DMS79 (cell line): ENCODE data around the gene DAND5.
"Not testable (repeated sequence)": the region's sequence is repeated elsewhere in the genome, so short reads cannot be mapped to it uniquely, and the experiment has no call there.

ENCODE experiments used
- DNase-seq: peaks from one replicate; lab custom pipeline; 2025; lab: John Stamatoyannopoulos, UW

Gene DAND5

DNA sequence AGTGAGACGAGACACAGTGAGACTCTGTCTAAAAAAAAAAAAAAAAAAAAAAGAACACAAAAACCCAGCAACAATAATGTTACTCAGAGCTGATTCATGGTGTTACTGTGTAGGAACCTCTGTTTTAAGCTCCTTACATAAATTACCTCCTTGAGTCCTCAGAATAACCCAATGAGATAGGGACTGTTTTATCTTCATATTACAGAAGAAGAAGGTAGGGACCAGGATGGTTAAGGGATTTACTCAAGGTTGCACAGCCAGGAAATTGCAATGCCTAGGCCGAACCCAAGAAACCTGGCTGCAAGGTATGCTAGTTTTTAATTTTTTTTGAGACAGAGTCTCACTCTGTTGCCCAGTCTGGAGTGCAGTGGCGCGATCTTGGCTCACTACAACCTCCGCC is 1.5 kb upstream of the DAND5 start:
- DNase-seq = no peak

DNA sequence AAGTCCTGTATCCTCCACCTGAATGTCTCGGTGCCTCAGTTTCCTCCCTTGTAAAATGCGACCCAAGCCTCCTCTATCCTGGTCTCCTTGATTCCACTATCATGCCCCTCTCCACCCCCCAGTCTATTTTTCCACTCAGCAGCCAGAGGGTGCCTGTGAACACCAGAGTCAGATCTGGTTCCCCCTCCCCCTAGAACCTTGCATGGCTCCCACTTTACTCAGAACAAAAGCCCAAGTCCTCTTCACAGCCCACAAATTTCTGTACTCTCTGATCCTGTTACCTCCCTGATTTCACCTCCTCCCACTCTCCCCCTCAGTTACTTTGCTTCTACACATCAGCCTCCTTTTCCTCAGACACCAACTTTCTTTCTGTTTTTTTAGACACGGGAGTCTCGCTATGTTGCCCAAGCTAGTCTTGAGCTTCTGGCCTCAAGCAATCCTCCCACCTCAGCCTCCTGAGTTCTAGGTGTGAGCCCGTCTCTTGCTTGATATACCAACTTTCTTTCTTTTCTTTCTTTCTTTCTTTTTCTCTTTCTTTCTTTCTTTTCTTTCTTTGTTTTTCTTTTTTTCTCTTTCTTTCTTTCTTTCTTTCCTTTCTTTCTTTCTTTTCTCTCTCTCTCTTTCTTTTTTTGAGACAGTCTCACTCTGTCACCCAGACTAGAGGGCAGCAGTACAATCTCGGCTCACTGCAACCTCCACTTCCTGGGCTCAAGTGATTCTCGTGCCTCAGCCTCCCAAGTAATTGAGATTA is 869 bp downstream of the DAND5 start:
- no peak for DNase-seq

DNA sequence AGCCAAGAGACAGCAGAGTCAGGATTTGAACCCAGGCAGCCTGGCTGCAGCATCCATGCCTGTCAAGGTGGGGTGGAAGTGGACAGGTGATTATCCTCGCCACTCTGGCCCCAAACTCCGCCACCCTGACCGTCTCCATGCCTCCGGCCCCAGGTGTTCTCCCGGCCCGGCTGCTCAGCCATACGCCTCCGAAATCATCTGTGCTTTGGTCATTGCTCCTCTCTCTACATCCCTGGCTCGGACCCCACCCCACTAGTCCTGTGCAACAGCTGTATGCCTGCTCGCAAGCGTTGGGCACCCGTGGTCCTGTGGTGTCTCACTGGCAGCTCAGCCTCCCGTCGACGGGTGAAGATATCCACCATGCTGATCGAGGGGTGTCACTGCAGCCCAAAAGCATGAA is 3.9 kb downstream of the DAND5 start:
- no peak for DNase-seq

DNA sequence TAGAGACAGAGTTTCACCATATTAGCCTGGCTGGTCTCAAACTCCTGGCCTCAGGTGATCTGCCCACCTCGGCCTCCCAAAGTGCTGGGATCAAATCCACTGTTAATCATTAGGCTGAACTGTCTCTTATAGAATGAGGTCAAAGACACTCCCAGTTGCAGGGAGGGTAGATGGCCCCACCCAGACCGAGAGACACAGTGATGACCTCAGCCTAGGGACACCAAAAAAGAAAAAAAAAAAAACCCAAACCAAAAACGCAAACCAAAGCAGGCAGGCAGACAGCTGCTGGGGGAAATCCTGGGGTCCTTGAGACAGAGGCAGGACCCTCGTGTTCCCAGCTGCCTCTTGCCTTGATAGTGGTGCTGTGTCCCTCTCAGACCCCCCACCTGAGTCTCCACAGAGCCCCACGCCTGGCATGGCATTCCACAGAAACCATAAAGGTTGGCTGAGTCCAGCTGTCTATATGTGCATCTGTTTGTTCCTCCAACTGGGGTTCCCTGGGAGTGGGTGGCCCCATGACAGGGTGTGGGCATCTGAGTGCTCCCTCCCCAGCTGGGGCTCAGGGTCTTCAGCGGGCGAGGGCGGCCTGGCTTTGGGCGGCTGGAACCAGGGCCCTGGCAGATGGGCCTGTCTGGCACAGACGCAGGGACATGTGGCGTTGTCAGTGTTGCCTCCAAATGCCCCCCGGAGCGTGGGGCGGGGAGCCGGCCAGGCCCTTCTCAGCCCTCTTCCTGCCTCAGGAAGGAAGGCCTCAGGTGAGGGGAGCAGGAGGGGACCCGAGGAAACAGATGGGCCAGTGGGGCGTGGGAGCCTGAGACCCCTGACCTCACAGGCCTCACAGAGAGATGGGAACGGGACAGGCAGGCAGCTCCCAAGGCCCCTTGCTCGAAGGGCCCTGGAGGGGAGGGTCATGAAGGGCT is 5.2 kb downstream of the DAND5 start:
- no peak for DNase-seq

DNA sequence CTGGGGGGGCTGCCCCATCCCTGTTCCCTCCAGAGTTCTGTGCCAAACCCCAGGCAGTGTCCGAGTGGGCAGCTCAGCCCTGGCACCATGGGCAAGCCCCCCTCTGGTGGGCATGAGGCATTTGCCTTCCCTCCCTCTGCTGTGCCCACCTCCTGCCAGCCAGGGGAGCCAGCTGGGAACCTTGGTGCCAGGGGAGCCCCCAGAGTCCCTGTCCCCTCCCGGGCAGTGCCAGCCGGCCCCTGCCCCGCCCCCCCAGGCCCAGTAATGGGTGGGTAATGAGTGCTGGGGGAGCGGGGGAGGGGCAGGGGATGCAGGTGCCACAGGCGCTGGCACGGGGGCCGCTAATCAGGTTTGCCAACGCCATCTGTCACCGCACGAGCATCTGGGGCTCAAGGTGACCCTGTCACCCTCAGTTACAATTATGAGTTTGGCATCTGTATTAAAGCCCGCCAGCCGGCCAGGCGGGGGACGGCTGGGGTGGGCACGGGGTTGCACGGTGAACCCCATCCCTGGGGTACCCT is 5.9 kb downstream of the DAND5 start:
- no peak for DNase-seq

DNA sequence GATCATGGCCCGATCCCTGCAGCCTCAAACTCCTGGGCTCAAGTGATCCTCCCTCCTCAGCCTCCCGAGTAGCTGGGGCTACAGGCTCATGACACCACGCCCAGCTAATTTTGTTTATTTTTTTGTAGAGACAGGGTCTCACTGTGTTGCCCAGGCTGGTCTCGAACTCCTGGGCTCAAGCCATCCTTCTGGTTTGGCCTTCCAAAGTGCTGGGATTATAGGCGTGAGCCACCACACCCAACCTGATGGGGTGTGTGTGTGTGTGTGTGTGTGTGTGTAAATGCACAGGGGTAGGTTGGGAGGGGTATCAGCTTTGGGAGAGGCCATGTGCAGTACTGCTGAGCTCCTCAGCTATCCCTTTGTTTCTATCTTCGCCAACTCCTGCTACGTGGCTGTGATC is 6.7 kb downstream of the DAND5 start:
- not testable (repeated sequence) for DNase-seq

DNA sequence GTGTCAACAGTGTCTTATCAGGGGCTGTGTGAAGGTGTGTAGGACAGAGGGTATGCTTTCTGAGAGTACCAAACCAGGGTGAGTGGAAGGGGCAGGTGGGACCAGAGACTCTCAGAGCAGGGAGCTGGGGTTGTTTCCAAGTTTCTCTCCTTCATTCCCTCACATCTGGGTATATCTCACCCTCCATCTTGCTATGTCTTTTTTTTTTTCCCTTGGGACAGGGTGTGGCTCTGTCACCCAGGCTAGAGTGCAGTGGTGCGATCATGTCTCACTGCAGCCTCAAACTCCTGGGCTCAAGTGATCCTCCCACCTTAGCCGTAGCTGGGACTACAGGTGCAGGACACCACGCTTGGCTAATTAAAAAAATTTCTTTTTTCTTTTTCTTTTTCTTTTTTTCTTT is 10.6 kb downstream of the DAND5 start:
- DNase-seq = no peak

DNA sequence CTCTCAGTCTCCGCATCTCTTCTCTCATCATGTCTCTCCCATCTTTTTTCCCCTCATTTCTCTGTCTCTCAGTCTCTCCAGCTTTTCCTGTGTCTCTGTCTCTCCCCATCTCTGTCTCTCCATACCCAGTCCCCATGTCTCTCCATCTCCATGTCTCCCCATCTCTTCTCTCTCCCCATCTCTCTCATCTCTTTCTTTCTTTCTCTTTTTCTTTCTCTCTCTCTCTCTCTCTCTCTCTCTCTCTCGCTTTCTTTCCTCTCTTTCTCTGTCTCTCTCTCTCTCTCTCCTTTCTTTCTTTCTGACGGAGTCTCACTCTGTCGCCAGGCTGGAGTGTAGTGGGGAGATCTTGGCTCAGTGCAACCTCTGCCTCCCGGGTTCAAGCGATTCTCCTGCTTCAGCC is 13.3 kb downstream of the DAND5 start:
- DNase-seq = no peak

DNA sequence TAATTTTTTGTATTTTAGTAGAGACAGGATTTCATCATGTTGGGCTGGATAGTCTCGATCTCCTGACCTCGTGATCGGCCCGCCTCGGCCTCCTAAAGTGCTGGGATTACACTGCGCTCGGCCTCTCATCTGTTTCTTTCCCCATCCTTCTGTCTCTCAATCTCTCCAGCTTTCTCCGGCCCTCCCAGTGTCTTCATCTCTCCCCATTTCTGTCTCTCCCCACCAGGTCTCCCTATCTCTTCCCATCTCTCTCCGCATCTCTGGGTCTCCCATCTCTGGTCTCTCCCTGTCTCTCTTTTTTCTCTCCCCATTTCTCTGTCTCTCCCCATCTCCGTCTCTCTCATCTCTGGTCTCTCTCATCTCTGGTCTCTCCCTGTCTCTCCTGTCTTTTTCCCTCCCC is 13.7 kb downstream of the DAND5 start:
- no peak for DNase-seq

DNA sequence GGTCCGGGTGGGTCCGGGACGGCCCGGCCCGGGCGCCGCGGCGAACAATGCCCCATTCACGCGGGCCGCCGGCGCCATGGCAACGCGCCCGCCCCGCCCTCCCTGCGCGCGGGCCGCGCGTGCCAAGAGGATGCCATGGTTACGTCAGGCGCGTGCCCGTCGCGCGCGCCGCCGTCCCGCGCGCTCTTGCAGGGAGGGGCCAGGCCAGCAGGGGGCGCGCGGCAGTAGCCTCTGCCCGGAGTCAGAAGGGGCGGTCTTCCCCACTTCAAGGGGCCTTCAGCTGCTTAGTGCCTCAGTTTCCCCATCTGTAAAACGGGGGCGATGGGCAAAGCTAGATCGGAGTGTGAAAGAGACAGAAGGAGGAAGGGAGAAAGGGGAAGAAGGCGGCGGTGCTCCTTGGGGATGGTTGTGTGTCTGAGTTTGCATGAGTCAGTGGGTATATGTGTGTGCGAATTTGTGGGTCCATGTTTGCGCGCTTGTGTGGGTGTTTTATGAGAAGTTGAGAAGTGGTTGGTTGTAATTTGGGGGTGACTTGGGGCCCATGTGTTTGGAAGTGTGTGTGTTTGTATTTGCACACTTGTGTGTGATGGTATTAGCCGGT is 14.3 kb downstream of the DAND5 start:
- DNase-seq = peak; percentile 44

DNA sequence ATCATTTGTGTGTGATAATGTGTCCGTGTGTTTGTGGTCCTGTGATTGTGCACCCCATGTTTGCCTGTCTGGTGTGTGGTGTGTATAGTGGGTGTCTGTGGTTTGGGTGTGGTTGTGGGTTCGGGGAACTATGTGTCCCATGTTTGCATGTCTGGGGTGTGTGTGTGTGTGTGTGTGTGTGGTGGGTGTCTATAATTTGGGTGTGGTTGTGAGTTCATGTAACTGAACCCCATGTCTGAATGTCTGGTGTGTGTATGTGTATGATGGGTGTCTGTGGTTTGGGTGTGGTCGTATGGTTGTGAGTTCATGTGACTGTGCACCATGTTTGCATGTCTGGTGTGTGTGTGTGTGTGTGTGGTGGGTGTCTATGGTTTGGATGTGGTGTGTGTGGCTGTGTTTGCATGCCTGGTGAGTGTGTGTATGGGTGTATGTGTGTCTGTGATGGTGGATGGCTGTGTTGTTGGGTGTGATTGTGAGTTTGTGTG is 14.8 kb downstream of the DAND5 start:
- no peak for DNase-seq

DNA sequence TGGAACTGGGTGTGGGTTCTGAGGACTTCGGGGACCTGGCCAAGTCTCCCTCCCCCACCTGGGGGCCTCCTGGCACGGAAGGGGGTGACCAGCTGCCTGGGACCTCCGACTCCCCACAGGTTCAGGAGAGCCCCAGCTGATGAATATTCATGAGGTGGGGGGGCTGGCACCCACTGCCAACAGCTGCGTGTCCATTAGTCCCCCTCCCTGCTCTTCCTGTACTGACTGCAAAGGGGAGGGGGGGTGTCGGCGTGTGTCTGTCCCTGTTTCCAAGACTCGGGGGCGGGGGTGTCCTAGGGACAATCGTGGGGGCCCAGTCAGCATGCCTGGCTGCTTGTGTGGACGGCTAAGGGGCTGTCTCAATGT is 15.3 kb downstream of the DAND5 start:
- DNase-seq = no peak

DNA sequence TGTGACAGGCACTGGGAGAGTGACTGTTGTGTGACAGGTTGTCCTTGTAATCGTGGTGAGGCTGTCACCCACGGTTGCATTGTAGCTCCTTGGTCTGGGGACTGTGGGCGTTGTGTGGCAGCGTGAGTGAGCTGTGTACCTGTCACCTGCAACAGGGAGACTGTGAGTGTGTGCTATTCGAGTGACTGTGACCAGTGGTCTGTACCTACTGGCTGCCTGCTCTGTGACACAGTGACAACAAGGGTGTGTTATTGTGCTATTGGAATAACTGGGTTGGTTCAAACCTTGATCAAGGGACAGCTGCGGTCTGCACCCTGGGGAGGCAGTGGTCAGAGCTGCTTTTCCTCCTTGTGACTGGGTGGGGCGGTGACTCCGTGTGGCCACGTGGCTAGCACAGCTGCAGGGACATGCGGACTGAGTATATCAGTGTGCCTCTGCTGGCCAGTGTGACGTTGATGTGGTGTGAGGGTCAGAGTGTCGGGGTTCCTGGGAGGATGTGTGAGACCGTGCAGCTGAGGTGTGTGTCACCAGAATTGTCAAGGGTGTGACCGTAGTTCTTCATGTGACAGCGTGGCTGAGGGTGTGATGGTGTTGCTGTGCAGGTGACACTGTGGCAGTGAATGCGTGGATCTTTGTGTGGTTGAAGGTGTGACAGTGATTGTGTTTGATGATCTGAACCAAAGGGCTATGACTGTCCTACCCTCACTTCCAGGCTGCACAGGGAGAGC is 15.8 kb downstream of the DAND5 start:
- no peak for DNase-seq

DNA sequence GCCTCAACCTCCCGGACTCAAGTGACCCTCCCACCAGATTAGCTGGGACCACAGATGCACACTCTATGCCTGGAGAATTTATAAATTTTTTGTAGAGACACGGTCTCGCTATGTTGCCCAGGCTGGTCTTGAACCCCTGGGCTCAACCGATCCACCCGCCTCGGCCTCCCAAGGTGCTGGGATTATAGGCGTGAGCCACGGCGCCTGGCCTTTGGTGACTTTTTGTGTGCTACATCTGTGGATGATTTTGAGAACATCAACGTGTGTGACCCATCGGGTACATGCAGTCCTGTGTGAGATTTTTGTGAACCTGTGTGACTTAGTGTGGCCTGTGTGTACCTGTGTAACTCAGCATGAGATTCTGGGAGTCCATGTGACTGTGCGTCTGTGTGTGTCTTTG is 17.4 kb downstream of the DAND5 start:
- DNase-seq = no peak

DNA sequence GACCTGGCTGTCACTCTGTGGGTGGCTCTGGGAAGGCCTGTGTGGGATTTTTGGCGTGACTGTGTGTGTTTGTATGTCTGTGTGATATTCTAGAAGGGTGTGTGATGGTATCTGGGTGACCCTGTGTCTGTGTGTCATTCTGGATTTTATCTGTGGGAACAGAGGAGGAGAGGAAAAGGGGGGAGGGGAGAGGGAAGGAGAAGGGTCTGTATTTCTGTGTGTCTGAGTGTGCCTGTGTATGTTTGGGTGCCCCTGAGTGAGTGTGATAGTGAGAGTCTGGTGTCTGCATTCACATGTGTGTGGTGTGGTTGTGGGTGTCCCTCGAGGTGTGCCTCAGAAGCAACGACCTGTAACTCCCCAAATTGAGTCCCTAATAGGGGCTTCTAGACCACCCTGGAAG is 17.8 kb downstream of the DAND5 start:
- DNase-seq = no peak

DNA sequence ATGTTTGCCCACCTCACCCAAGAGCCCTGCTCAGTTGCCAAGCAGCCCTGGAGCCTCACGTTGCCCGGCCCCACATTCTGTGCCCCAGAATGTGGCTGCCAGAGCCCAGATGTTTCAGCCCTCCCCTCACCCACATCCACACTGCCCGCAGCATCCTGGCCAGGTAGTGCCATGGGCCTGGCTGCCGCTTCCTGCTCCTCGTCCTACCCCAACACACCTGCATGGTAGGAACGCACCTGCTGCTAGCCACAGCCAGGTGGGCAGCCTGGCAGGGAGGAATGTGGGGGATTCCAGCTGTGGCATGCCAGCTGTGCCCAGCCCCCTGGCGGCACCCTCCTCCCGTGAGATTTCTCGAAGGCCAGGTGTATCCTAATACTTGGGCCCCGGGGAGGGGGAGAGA is 18.4 kb downstream of the DAND5 start:
- DNase-seq = peak; percentile 39

DNA sequence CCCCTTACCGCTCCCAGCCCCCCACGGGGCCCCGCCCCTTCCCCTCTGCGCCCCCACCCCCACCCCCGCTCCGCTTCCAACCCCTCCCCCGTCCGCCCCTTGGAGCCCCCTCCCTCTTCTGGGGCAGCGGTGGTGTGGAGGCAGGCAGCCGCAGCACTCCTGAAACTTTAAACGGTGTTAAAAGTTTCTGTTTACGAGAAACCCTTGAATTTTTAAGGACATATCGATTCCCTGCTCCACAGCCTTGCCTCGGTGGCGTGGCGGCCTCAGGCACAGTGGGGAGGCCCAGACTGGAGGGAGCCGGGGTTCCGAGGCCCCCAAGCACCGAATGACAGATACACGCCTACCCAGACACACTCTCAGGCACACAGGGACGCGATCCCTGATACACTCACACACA is 21.1 kb downstream of the DAND5 start:
- no peak for DNase-seq

DNA sequence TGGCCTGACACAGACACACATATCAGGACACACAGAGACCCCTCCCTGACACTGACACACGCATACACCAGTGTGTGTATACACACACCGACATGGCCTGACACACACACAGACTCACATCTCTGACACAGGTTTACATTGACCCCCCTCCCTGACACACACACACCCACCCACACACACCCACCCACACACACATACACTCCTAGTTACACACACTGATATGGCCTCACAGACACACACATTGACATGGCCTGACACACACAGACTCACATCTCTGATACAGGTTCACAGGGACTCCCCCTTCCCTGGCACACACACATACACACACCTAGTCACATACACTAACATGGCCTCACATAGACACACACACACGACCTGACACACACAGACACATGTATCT is 21.5 kb downstream of the DAND5 start:
- no peak for DNase-seq

DNA sequence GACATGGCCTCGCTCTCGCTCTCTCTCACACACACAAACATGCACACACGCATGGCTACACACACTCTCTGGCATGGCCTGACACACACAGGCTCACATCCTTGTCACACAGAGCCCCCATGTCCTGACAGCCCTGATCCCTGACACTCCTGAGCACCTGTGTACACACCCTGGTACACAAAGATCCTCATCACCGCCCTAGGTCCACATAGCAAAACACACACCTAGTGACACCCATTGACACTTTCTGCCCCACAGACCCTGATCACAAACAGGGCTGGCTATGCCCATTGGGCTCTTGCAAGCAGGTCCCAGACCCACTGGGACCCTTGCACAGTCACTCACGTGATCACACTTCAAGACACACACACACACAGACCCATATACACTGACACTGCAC is 21.9 kb downstream of the DAND5 start:
- no peak for DNase-seq

DNA sequence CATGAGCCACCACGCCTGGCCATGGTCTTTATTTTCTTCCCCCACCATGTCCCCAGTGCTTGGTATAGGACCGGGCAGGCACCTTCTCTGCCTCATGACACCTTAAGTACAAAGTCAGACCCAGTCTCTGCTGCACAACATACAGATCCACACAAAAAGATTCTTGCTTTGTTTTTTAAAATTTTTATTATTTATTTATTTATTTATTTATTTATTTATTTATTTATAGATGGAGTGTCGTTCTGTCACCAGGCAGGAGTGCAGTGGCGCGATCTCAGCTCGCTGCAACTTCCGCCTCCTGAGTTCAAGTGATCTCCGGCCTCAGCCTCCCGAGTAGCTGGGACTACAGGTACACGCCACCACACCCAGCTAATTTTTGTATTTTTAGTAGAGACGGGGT is 23.4 kb downstream of the DAND5 start:
- DNase-seq = no peak

DNA sequence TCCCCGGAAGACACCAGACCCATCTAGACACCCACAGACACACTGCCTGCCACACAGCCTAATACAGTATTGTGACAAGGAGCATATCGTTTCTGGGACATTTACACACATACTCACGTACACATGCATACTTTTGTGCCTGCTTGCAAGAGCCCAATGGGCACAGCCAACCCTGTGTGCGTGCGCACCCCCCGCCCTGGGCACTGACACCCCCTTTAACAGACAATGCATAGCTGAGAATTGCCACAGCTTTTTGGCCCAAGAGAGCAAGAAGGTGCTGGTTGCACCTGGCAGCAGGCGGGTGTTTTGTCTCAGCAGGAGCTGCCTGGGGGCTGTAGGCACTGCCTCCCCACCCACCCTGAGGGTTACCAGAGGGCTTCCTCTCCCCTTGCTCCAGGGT is 24.2 kb downstream of the DAND5 start:
- no peak for DNase-seq
